KOPT-K1 (cell line): Measurements from ENCODE around the gene CASTOR1.

ENCODE experiments used
- H3K27ac ChIP-seq: fragments of 200-600 bp; sonication (generic); 2 replicates; pipeline ENCODE4 v1.5.1; 2016; ENCODE audit warnings: antibody characterized with exemption, mild to moderate bottlenecking, low read depth, low read length; ENCODE audit not compliant: poor library complexity, severe bottlenecking
- H3K36me3 ChIP-seq: fragments of 200-600 bp; sonication (generic); 2 replicates; pipeline ENCODE4 v1.5.1; 2017; ENCODE audit warnings: antibody characterized with exemption, mild to moderate bottlenecking, low read length, moderate library complexity; ENCODE audit not compliant: insufficient read depth
- H3K9me3 ChIP-seq: fragments of 200-600 bp; sonication (generic); 2 replicates; pipeline ENCODE4 v1.5.1; 2017; ENCODE audit warnings: antibody characterized with exemption, low read length, mild to moderate bottlenecking; ENCODE audit not compliant: insufficient read depth, poor library complexity, severe bottlenecking

Gene CASTOR1

DNA sequence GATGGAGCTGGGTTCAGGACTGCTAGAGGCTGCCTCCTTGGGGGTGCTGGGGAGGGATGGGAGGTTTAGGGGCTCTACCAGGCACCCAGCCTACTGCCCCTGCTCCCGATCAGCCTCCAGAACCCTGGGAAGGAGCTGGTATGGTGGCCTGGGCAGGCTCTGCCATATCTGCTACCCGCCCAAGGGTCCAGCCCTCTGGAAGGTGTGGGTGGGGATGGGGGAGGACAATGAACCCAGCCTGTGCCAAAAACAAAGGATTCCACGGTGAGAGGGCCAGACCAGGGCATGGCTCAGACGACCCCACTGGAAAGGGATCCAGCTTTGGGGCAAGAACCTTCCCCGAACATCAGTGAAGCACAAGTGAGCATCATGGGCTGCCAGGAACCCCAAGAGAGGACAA is 3.0 kb downstream of the CASTOR1 start:
- H3K9me3 ChIP-seq, result no peaks in the 10 kb centered on the region
- H3K36me3 ChIP-seq, result peaks cover 6% of the 10 kb centered on the region
- H3K27ac ChIP-seq, result peak overlapping the region; percentile 35

DNA sequence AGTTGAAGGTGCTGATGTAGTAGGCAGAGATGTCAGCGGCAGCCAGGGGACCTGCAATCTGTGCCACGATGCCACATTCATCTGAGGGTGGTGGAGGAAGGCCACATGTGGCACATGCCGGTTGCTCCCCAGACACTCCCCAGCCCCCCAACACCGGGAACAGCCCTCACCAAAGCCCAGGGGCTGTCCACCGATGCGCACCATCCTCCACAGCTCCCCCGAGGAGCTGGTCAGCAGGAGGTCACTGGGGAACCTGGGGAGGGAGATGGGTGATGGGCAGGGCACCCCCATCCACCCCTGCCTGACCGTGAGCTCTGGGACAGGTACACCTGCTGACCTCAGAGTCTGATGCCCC is 3.5 kb downstream of the CASTOR1 start:
- peaks cover under 1% of the 10 kb centered on the region; the same call in 1 of the 2 replicates for H3K36me3 ChIP-seq
- H3K9me3 ChIP-seq, result no peaks in the 10 kb centered on the region
- H3K27ac ChIP-seq, result peak overlapping the region; percentile 35

- Histone ChIP-seq H3K27ac (peak overlapping the region; percentile 88), H3K36me3 (no peaks in the 10 kb centered on the region)
Observed at GRCh38 chr22:30285176-30285845, 4.0 kb downstream of the CASTOR1 start.

DNA sequence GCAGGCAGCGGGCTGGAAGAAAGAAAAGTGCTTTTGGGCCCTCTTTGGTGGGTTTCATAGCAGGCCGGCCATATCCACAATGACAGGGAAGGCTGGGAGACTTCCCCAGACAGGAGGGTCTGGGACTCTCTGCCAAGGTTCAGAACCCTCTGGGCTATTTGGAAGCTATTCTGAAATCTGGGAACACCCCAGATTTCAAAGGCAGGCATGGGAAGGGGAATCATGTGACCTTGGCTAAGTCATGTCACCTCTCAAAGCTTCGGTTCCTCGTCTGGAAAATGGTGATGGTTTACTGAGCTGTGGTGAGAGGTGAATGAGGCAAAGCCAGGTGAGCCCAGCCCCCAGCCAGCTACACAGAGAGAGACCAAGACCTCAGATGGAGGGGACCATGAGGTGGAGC is 4.6 kb downstream of the CASTOR1 start:
- H3K9me3 ChIP-seq, result no peaks in the 10 kb centered on the region
- peak overlapping the region; percentile 88 for H3K27ac ChIP-seq
- no peaks in the 10 kb centered on the region for H3K36me3 ChIP-seq

More at GRCh38 chr22:30285176-30285845, 4.0 kb downstream of the CASTOR1 start:
- no peaks in the 10 kb centered on the region for H3K9me3 ChIP-seq

DNA sequence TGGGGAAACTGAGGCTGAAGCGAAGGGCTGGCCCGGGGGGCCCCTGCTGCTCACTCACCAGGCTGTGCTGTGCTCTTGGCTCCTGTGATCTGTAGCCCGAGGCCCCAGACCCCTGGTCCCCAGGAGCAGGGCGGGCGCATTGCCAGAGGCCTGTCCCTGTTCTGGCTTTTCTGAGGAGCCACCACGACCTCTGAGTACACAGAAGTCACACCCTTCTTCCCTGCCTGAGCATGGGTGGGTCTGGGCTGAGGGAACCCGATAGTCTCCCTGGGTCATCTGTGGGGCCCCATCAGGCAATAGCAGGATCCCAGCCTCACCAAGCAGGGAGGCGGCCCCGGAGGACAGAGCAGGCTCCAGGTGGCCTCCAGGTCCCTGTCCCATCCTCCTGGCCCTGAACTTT is 5.1 kb downstream of the CASTOR1 start:
- Histone ChIP-seq H3K36me3 (no peaks in the 10 kb centered on the region), H3K9me3 (no peaks in the 10 kb centered on the region), H3K27ac (peak overlapping the region; percentile 88)

DNA sequence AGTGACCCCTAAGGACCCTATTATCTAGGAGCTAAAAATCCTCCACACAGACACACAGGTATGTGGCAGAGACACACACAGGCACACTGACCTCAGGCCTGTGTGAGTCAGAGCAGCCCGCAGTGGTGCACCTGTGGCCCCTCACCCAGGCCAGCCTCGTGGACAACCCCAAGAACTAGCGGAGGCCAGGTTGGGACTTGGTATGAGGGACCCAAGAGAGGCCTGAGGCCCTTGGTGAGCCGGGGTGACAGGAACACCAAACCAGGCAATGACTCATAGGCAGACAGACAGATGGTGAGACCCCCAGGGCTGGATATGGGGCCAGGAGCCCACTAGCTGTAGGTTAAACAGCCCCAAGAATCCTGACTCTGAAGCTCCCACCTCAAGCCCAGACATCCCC is 6.0 kb downstream of the CASTOR1 start:
- Histone ChIP-seq H3K9me3 (no peaks in the 10 kb centered on the region), H3K27ac (peak overlapping the region; percentile 88)

DNA sequence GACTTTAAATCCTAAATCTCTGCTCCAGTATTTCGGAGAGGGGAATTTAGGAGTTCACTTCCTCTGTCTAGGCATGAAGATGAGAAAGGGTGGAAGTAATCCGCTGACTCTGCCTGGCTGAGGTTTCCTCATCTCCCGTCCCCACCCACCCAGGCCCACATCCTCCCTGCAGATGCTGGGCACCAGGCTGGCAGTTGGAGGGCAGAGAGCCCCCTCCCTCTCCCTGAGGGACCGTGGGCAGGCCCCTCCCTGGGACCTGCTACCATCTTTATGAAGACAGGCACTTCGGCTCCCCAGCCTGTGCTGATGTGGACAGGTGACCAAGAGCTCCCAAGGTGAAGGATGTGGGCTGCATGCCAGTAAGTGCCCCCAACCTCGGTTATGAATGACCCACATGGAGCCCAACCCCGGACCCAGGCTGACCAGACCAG is 6.7 kb downstream of the CASTOR1 start:
- H3K27ac ChIP-seq, result peak overlapping the region; percentile 88
- H3K36me3 ChIP-seq, result no peaks in the 10 kb centered on the region
- H3K9me3 ChIP-seq, result no peaks in the 10 kb centered on the region

More for the DNA sequence above, 6.0 kb downstream of the CASTOR1 start:
- no peaks in the 10 kb centered on the region for H3K36me3 ChIP-seq

DNA sequence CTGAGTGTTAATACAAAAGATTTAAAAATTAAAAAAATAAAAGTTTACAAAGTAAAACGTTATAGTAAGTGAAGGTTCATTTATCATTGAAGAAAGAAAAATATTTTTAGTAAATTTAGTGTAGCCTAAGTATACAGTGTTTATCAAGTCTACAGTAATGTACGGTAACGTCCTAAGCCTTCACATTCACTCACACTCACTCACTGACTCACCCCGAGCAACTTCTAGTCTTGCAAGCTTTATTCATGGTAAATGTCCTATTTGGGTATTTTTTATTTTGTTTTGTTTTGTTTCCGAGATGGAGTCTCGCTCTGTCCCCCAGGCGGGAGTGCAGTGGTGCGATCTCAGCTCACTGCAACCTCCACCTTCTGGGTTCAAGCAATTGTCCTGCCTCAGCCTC is 8.8 kb downstream of the CASTOR1 start:
- no peaks in the 10 kb centered on the region for H3K36me3 ChIP-seq
- H3K27ac ChIP-seq, result no peak overlapping the region
- H3K9me3 ChIP-seq, result no peaks in the 10 kb centered on the region

- Histone ChIP-seq H3K9me3 (no peaks in the 10 kb centered on the region), H3K36me3 (no peaks in the 10 kb centered on the region), H3K27ac (peak overlapping the region; percentile 29)
Observed at GRCh38 chr22:30279932-30280331, 9.4 kb downstream of the CASTOR1 start.

- no peaks in the 10 kb centered on the region for H3K36me3 ChIP-seq
- peak overlapping the region; percentile 29 for H3K27ac ChIP-seq
- no peaks in the 10 kb centered on the region for H3K9me3 ChIP-seq
Observed at GRCh38 chr22:30279046-30279788, 10.1 kb downstream of the CASTOR1 start.

- H3K36me3 ChIP-seq, result 0 out of 2 replicates have a peak, but pooled peaks cover 7% of the 10 kb centered on the region
- peak overlapping the region; percentile 90 for H3K27ac ChIP-seq
- H3K9me3 ChIP-seq, result no peaks in the 10 kb centered on the region
Observed at GRCh38 chr22:30277547-30278344, 11.6 kb downstream of the CASTOR1 start.

GRCh38 chr22:30276039-30276438 is 13.3 kb downstream of the CASTOR1 start:
- Histone ChIP-seq H3K9me3 (no peaks in the 10 kb centered on the region), H3K36me3 (peaks cover 13% of the 10 kb centered on the region), H3K27ac (peak overlapping the region; percentile 90)

- Histone ChIP-seq H3K36me3 (peaks cover 17% of the 10 kb centered on the region), H3K9me3 (no peaks in the 10 kb centered on the region), H3K27ac (peak overlapping the region; percentile 90)
Observed at GRCh38 chr22:30275625-30276024, 13.7 kb downstream of the CASTOR1 start.

DNA sequence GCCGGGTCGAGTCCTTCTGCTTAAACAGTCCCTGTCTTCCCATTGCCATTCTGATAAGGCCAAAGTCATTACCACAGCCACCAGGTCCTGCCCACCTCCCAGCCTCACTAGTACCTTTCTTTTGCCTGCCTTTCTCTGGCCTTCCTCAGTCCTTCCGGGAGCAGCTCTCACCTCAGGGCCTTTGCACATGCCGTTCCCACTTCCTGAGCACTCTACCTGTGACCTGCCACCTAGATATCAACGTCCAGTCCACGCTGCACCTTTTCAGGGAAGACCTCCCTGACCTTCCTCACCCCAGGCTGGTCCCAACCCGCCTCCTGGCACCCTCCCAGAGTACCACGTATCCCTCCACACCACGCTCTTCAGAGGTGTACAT is 14.9 kb downstream of the CASTOR1 start:
- Histone ChIP-seq H3K27ac (peak overlapping the region; percentile 90), H3K36me3 (peaks cover 29% of the 10 kb centered on the region), H3K9me3 (no peaks in the 10 kb centered on the region)
